Stomach (tissue), 9 donors: Measurements from ENCODE around the gene TECTB. TPM values are rescaled to one million over a fixed set of nuclear protein-coding genes. Genes with fewer than 3 reads are reported as not detected.

Experiments used
- DNase-seq, 2 donors: peaks; one replicate each; pipeline versions ENCODE4 v3.0.0 to v3.0.0-alpha.2; 2013 to 2019
- H3K27ac ChIP-seq, 5 donors: fragments of 200-600 bp in 4 of 5; sonication (generic) in 4 of 5; one replicate each; pipeline ENCODE4 v1.5.1; 2013 to 2019; ENCODE audit warnings: mild to moderate bottlenecking in 1 of 5, moderate library complexity in 1 of 5
- H3K27me3 ChIP-seq, 3 donors: fragments of 200-600 bp; sonication (generic); one replicate each; pipeline ENCODE4 v1.5.1; 2017 to 2019; ENCODE audit warnings: mixed run types in 1 of 3
- H3K36me3 ChIP-seq, 4 donors: fragments of 200-600 bp; sonication (generic); 1 replicate in 3 of 4; 2 replicates in 1 of 4; pipeline ENCODE4 v1.5.1; 2016 to 2019
- H3K4me1 ChIP-seq, 4 donors: fragments of 200-600 bp; sonication (generic); one replicate each; pipeline ENCODE4 v1.5.1; 2016 to 2019
- H3K4me3 ChIP-seq, 4 donors: fragments of 200-600 bp; sonication (generic) in 3 of 4; one replicate each; pipeline ENCODE4 v1.5.1; 2016 to 2019; ENCODE audit warnings: mild to moderate bottlenecking in 1 of 4
- H3K9me3 ChIP-seq, 4 donors: fragments of 200-600 bp; sonication (generic); one replicate each; pipeline ENCODE4 v1.5.1; 2016 to 2019
- EP300 ChIP-seq: sonication (generic); formaldehyde crosslinking; IDR thresholded peaks from one replicate; pipeline ENCODE4 v1.6.1; 2017; ENCODE audit warnings: antibody characterized with exemption
- POLR2A ChIP-seq, 4 donors: fragments of 450-650 bp; IDR thresholded peaks; one replicate each; pipeline ENCODE4 v1.6.1; 2016; ENCODE audit warnings: antibody characterized with exemption in 4 of 4, control low read depth in 2 of 4, mild to moderate bottlenecking in 1 of 4, moderate library complexity in 1 of 4
- POLR2AphosphoS5 ChIP-seq, 3 donors: sonication (generic); formaldehyde crosslinking; IDR thresholded peaks; one replicate each; pipeline ENCODE4 v1.6.1; 2016; ENCODE audit warnings: antibody characterized with exemption in 3 of 3
- WGBS, 5 donors: extraction: QIAGEN DNeasy Blood & Tissue Kit in 3 of 5; methylation state at CpG; one replicate each; pipeline versions ENCODE4 v1.1.5 to v1.1.7; 2013 to 2018; 5-methylcytosine and 5-hydroxymethylcytosine counted together
- intact Hi-C: fragments of 100-400 bp; cut with DNase I; formaldehyde crosslinking; loops from one replicate; pipeline ENCODE4 v1.15.1; 2023; ENCODE audit warnings: low total_unique reads
- polyA plus RNA-seq, 3 donors: library from polyadenylated mRNA; stranded (reverse); fragments of 200-250 nt; gene quantifications; one replicate each; pipeline ENCODE4 v1.2.3, GENCODE V29; 2013
- total RNA-seq, 5 donors: library from RNA; depleted of rRNA; stranded (reverse); fragments of >200 nt; gene quantifications; one replicate each; pipeline versions ENCODE4 v1.1.0 to v1.2.3, GENCODE V29; 2014 to 2016
- TF ChIP-seq, protein P1 (sequence below), 7 experiments: fragments of 450-650 bp in 4 of 7; fragments of 200-600 bp in 3 of 7; sonication (generic) in 3 of 7; IDR thresholded peaks; one replicate each; pipeline ENCODE4 v1.5.1; 2016 to 2019; ENCODE audit warnings: antibody characterized with exemption in 7 of 7, control low read depth in 2 of 7, mild to moderate bottlenecking in 1 of 7
- donor health status: healthy with polysubstance abuse.
- donor health status: Bipolar disorder and iron deficiency.
- donor health status: healthy.

TECTB gene
- total and polyA plus RNA-seq, 8 donors, result not detected

DNA sequence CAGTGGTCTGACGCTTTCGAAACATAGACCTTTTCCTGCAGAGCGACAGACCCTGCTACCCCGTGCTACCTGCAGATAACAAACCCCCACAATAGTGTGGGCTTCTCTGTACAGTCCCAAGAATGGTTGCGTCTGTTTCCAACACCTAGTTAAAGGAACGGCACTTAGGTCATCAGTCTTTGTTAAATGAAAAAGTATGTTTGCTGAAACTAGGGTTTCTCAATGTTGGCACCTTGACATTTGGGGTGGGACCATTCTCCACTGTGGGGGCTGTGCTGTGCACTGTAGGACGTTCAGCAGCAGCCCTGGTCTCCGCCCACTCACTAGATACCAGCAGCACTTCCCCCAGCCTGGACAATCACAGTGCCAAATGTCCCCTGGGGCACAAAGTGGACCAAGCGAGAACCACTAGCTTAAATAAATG is 13.7 kb downstream of the TECTB start:
- TF ChIP-seq POLR2AphosphoS5 (IDR thresholded peaks at IDR 0.05) (no peak), POLR2A (IDR thresholded peaks at IDR 0.05) (no peak), EP300 (no peak)
- TF ChIP-seq, protein P1, sequence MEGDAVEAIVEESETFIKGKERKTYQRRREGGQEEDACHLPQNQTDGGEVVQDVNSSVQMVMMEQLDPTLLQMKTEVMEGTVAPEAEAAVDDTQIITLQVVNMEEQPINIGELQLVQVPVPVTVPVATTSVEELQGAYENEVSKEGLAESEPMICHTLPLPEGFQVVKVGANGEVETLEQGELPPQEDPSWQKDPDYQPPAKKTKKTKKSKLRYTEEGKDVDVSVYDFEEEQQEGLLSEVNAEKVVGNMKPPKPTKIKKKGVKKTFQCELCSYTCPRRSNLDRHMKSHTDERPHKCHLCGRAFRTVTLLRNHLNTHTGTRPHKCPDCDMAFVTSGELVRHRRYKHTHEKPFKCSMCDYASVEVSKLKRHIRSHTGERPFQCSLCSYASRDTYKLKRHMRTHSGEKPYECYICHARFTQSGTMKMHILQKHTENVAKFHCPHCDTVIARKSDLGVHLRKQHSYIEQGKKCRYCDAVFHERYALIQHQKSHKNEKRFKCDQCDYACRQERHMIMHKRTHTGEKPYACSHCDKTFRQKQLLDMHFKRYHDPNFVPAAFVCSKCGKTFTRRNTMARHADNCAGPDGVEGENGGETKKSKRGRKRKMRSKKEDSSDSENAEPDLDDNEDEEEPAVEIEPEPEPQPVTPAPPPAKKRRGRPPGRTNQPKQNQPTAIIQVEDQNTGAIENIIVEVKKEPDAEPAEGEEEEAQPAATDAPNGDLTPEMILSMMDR (IDR thresholded peaks at IDR 0.05), result no peak
- no peaks in the 10 kb centered on the region for H3K27me3 ChIP-seq
- no peaks in the 10 kb centered on the region for H3K9me3 ChIP-seq
- 67 to 72% (median 70%) methylated on average over 9 of the region's 9 CpGs for WGBS, 5 donors
- H3K4me3 ChIP-seq, result no peak overlapping the region
- H3K36me3 ChIP-seq, result no peaks in the 10 kb centered on the region
- no peak overlapping the region for H3K27ac ChIP-seq
- intact Hi-C loops, result no loop called here
- H3K4me1 ChIP-seq, result peaks cover 0 to 26% (median 8%) of the 10 kb centered on the region in 4 donors
- DNase-seq, result no peak

DNA sequence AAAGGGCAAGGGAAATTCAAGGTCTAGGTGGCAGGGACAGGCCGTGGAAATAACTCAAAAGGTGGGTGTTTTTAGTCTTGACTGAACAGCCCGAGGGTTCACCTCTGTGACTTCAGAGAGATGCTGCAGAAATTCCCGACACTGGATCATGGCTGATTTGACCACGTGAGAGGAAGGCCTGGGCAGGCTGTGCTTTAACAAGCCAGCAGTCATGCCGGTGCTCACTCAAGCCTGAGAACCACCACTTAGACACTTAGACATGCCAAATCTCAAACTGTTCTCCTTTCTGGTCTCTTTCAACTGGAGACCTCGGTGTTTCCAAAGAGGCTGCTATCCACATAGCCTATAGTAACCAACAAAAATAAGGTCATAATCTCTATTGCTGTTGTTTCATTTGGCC is 15.4 kb downstream of the TECTB start:
- Histone ChIP-seq H3K4me1 (peaks cover 0 to 26% (median 8%) of the 10 kb centered on the region in 4 donors), H3K27ac (no peak overlapping the region), H3K27me3 (no peaks in the 10 kb centered on the region), H3K4me3 (no peak overlapping the region), H3K9me3 (no peaks in the 10 kb centered on the region), H3K36me3 (no peaks in the 10 kb centered on the region)
- DNase-seq, result no peak
- 78 to 86% (median 84%) methylated on average over 6 of the region's 6 CpGs for WGBS, 5 donors
- intact Hi-C loops, result no loop called here
- no peak for TF ChIP-seq POLR2AphosphoS5 (IDR thresholded peaks at IDR 0.05)
- no peak for TF ChIP-seq POLR2A (IDR thresholded peaks at IDR 0.05)
- TF ChIP-seq EP300, result no peak

DNA sequence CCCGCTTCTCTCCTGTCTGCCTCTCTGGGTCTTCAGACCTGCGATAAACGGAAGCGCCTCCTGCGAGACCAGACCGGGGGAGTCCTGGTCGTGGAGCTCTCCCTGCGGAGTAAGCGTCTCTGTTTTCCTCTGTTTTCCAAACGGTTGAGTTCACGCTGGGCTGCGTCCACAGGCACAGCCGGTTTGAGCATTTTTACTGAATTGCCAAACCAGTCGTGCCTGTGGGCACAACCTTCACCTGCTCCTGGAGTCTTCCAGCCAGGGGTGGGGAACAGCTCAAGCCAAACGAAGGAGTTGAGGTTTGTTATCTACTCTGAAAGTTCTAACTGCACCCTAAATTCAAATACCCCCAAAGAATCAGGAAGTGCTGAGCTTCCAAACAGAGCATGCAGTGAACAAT is 16.3 kb downstream of the TECTB start:
- H3K4me3 ChIP-seq, result no peak overlapping the region
- intact Hi-C loops, result no loop called here
- whole genome bisulfite sequencing, 5 donors, result 59 to 72% (median 72%) methylated on average over 15 of the region's 15 CpGs
- DNase-seq, result no peak
- TF ChIP-seq POLR2AphosphoS5 (IDR thresholded peaks at IDR 0.05), result no peak
- no peak for TF ChIP-seq POLR2A (IDR thresholded peaks at IDR 0.05)
- no peak for TF ChIP-seq EP300
- TF ChIP-seq, protein P1 (IDR thresholded peaks at IDR 0.05), result no peak
- peaks cover 0 to 26% (median 8%) of the 10 kb centered on the region in 4 donors for H3K4me1 ChIP-seq
- no peak overlapping the region for H3K27ac ChIP-seq
- no peaks in the 10 kb centered on the region for H3K9me3 ChIP-seq
- no peaks in the 10 kb centered on the region for H3K27me3 ChIP-seq
- H3K36me3 ChIP-seq, result no peaks in the 10 kb centered on the region

DNA sequence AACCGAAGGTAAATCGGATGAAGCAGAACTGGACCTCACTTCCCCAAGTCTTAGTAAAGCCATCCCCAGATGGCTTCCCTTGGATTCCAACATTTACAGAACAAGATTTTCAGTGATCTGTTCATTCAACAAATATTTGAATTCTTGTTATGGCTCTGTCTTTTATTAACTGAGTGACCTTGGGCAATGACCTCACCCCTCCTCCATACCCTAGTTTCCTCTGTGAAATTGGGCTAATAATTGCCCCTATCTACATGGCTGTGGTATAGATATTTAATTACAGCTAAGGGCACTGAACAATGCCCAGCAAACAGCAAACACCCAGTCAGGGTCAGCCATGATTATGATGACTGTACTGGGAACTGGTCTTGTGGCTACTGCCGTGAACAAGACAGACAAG is 19.1 kb downstream of the TECTB start:
- TF ChIP-seq, protein P1 (IDR thresholded peaks at IDR 0.05), result no peak
- TF ChIP-seq POLR2A (IDR thresholded peaks at IDR 0.05), result no peak
- no peak for TF ChIP-seq POLR2AphosphoS5 (IDR thresholded peaks at IDR 0.05)
- TF ChIP-seq EP300, result no peak
- no peak for DNase-seq
- H3K4me1 ChIP-seq, result peaks cover 0 to 4% (median 0%) of the 10 kb centered on the region in 4 donors
- intact Hi-C loops, result no loop called here
- no peaks in the 10 kb centered on the region for H3K27me3 ChIP-seq
- H3K36me3 ChIP-seq, result no peaks in the 10 kb centered on the region
- no peak overlapping the region for H3K27ac ChIP-seq
- H3K9me3 ChIP-seq, result no peaks in the 10 kb centered on the region
- 62 to 87% (median 75%) methylated on average over 3 of the region's 3 CpGs for WGBS, 5 donors
- H3K4me3 ChIP-seq, result no peak overlapping the region

DNA sequence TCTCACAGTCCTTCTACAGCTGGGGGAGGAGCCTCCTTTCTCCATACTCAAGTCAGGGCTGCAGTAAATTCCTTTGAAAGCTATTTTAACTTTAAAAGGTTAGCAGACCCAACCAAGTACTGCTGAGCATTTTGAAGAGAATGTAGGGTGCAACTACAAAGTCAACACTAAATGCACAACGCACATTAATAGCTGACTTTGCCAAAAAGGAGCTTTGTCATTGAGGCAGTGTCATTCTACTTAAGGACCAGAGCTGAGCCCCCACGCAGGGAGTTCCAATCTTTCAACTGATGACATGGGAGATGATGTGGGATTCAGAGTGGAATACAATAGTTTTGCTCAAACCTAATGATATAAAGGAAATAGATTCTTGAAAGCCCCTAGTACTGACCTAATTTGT is 20.3 kb downstream of the TECTB start:
- intact Hi-C loops, result no loop called here
- Histone ChIP-seq H3K36me3 (no peaks in the 10 kb centered on the region), H3K27me3 (no peaks in the 10 kb centered on the region), H3K4me3 (no peak overlapping the region), H3K4me1 (no peaks in the 10 kb centered on the region), H3K27ac (no peak overlapping the region), H3K9me3 (no peaks in the 10 kb centered on the region)
- no peak for DNase-seq
- TF ChIP-seq POLR2AphosphoS5 (IDR thresholded peaks at IDR 0.05) (no peak), POLR2A (IDR thresholded peaks at IDR 0.05) (no peak), EP300 (no peak)
- TF ChIP-seq, protein P1 (IDR thresholded peaks at IDR 0.05), result no peak
- WGBS, 5 donors, result 71 to 89% (median 84%) methylated on average over 2 of the region's 2 CpGs
